GM18520 (cell line): ENCODE results near the gene PPM1E.
"Not testable (repeated sequence)": the region's sequence is repeated elsewhere in the genome, so short reads cannot be mapped to it uniquely, and the experiment has no call there.

Experiments
- ATAC-seq: cut with Tn5 transposase; IDR thresholded peaks from one replicate; pipeline ENCODE4 v1.9.1; 2021; ENCODE audit not compliant: unreplicated experiment

PPM1E gene

DNA sequence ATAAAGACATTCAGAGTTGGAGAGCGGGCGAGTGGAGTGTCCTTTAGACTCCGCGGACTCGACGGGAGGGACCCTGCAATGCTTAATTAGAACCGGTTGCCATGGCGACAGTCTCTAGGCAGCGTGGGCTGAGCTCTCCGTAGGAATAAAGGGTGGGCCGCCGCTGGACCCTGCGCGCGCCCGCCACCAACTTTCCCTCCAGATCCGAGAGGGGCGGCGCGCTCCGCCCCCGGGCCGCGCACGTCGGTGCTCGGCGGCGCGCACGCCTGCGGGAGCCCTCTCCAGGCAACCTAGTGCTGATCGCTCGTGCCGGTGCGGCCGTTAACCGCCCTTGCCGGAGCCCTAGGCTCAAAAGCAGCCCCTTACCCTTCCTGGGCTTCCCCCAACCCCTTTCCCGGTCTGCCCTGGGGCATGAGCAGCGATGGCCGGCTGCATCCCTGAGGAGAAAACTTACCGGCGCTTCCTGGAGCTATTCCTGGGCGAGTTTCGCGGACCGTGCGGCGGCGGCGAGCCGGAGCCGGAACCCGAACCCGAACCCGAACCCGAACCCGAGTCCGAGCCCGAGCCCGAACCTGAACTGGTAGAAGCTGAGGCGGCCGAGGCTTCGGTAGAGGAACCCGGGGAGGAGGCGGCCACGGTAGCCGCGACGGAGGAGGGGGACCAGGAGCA, at the start of gene PPM1E:
Gene PPM1E (plus strand): TSS at position 278 of the 669 bp plus-strand sequence.
- ATAC-seq, result no peak

DNA sequence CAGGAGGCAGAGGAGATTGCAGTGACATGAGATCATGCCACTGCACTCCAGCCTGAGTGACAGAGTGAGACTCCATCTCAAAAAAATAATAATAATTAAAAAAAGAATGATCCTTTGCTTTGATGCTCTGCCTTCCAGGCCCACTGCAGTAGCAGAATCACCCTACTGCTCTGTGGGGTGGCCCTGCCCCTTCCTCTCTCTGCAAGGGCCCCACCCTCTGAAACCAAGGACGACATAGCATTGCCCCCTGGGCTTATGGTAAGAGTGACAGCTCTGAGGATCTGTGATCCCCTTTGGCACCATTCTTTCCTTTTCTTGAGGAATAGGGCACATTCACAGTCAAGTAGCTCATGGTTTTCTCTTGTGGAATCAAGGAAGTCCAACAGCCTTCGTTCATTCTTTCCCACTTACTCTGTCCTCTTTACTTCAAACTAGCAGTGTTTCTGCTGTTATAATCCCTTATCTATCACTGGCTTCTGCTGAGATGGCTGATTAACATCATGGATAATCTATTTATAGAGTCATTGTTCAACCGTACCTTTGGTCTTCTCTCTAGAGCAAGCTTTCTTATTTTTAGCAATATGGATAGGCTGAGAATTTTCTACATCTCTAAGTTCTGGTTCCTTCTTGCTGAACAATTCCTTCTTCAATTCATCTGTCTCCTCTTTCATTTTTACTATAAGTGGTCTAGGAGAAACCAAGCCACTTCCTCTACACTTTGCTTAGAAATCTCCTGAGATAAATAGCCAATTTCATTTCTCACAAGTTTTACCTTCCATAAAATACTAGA, 49.1 kb upstream of the PPM1E start:
- no peak for ATAC-seq

DNA sequence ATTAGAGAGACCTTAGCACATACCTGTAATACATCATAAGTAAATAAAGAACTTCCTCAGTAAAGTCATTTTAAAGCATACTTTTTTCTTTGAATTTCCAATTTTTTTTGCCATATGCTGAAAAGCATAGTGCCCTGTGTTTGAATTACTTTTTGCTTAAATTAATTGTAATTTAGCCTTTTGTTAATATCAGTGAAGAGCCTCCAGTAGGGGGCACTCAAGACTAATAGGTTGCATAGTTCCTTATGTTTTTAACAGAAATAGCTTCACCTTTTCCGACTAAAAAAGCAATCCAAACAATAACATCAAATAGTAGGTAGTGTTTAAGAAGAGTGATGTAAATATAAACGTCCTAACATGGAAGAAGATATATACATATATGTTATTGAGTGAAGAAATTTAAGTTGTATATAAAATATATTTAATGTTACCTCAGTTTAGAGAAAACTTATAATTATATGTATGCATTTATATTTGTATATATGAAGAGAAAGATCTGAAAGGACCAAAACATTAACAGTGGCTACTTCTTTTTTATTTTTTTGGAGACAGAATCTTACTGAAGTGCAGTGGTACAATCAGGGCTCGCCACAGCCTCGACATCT, 44.6 kb upstream of the PPM1E start:
- ATAC-seq, result no peak

DNA sequence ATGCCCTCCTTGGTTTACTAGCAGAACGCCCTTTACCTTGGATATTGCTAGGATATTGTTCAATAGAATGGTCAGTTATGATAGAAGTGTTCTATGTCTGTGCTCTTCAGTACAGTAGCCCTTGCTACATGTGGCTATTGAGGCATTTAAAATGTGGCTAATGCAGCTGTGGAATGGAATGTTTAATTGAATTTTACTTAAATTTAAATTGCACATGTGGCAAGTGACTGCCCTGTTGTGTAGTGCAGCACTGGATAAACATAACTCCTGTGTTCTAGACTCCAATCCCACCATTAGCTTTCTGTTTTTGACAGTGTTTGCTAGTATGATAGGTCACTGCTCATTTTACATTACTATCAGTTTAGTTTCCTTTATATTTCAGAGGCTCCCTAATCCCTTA, 33.4 kb upstream of the PPM1E start:
- ATAC-seq, result no peak

DNA sequence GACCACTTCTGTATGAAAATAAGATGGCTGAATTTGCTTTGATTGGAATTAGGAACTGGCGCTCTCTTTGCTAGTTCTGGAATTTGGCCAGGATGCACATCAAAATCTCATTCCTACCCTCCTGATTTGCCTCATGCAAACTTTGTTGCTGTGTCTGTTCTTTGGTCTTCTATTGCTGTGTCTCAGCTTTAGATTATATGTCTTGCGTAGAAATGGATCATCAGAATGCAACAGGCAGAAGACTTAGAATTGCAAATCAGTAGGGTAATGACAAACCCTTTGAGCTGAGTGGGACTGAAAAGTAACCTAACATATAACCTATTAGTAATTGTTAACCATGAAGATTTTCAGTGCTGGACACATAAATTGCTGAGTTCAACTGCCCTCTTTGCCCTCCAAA, 33.0 kb upstream of the PPM1E start:
- ATAC-seq, result no peak

DNA sequence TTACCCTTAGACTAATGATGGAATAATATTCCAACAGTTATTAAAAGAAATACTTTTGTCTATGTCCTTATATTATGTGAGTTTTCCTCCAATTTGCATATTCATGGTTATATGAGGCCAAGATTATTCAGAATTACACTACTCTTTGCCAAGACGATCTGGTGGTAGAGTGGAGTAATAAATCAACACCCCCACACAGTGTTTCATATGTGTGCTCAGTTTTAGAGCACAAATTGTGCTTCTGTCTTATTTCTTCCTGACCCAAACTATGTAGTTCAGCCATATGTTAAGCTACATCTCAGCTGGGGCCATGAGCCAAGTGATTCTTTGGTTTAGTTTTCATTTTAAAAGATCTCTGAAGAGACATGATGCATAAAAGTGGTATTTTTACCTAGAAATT, 26.9 kb upstream of the PPM1E start:
- ATAC-seq, result no peak

DNA sequence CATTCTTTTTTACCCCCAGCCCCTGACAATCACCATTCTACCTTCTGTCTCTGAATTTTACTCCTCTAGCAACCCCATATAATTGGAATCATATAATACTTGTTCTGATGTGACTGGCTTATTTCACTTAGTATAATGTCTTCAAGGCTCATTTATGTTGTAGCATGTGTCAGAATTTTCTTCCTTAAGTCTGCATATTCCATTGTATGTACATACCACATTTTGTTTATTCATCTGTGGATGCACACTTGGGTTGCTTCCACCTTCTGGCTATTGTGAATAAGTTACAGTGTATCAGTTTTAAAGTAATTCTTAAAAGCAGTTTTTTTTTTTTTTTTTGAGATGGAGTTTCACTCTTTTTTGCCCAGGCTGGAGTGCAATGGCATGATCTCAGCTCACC, 24.7 kb upstream of the PPM1E start:
- ATAC-seq, result no peak

DNA sequence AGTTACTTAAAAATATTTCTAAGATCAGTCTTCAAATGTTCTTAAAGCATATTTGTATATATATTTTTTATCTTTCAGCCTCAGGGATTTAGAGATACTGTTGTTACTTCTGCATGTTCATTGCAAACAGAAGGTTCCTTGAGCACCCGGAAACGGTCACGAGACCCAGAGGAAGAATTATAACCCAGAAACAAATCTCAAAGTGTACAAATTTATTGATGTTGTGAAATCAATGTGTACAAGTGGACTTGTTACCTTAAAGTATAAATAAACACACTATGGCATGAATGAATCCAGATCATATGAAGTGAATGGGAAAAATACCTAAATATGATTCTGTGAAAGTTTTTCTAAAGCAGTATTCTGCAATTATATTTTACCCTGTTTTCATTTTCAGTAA, 21.6 kb upstream of the PPM1E start:
- ATAC-seq, result no peak

DNA sequence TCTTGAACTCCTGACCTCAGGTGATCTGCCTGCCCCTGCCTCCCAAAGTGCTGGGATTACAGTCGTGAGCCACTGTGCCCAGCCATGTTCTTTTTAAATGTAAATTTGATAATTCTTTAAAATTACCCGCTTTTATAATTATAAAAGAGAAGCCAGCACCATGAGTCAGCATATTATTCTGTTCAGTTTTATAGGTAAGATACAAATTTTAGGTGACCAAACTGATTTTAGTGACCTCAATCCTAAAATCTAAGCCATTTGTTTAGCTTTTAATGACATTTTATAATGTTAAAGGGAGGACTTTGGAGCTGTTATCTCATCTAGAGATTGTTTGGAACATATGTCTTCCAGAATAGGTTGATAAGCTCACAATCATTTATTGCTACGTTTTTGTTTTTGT, 20.8 kb upstream of the PPM1E start:
- ATAC-seq, result no peak

DNA sequence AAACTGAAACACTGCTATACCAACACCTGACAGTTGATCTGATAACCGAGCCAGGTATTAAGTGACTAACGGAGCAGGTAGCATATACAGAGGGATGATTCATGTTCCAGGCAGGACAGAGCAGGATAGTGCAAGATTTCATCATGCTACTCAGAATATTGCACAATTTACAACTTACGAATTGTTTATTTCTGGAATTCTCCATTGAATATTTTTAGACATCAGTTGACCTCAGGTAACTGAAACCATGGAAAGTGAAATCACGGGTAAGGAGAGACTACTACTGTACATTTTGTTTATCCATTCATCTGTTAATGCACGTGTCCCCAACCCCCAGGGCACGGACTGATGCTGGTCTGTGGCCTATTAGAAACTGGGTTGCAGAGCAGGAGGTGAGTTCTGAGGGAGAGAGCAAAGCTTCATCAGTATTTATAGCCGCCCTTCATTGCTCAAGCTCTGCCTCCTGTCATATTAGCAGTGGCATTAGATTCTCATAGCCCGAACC, 14.5 kb upstream of the PPM1E start:
- no peak for ATAC-seq

DNA sequence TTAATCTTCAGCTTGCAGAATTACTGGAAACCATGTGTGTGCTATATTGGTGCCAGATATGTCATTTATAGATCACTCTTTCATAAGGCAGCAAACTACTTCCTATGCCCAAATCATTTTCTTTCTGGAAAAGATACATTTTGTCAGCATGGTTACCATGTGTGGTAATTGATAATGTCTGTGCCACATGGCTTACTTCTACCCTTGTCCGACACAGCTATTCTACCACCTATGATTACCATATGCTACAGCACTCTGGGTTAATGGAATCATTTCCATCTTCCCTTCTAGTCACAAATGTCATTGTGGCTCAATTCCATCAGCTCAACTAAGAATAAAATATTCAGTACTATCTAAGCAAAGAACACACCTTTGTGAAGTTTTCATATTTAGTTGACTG, 8.0 kb upstream of the PPM1E start:
- ATAC-seq, result no peak

DNA sequence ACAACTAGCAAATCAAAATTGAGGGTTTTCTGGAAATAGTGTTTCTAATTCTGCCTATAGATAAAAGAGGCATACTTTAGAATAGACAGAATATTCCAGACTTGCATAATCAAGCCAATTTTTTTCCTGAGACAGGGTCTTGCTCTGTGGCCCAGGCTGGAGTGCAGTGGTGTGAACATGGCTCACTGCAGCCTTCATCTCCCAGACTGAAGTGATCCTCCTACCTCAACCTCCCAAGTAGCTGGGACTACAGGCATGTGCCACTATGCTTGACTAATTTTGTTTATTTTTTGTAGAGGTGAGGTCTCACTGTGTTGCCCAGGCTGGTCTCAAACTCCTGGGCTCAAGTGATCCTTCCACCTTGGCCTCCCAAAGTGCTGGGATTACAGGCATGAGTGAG, 6.0 kb upstream of the PPM1E start:
- not testable (repeated sequence) for ATAC-seq

DNA sequence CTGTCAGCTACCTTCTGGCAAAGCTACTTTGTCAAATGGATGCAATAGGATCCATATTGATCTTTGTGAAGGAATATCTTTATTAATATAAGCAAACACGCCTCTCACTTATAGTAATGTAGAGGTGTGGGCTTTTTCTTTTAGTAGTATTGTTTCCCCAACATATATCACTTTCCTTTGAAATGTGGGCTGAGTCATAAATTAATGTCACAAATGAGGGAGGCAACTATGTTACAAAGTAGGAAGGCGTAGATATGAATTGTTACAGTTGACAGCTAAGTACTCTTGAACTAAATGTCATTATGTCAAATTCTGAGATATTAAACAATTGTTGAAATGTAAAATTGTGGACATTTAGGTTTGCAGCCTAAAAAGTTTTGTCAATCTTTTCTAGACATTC, 2.6 kb upstream of the PPM1E start:
- no peak for ATAC-seq

DNA sequence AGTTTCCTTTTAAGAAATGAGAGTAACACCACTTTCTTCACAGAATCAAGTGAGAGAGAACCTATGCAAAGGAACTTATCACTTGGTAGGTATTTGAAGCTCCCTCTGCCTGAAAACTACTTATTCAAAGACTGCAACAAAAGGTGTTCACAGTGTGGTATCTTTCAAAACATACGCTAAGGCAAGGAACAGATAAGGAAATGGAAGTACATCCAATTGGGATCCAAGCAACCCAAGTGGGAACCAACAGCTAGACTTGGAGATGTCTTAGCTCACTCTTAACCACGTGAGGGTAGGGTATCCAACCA, 431 bp upstream of the PPM1E start:
- ATAC-seq, result no peak

DNA sequence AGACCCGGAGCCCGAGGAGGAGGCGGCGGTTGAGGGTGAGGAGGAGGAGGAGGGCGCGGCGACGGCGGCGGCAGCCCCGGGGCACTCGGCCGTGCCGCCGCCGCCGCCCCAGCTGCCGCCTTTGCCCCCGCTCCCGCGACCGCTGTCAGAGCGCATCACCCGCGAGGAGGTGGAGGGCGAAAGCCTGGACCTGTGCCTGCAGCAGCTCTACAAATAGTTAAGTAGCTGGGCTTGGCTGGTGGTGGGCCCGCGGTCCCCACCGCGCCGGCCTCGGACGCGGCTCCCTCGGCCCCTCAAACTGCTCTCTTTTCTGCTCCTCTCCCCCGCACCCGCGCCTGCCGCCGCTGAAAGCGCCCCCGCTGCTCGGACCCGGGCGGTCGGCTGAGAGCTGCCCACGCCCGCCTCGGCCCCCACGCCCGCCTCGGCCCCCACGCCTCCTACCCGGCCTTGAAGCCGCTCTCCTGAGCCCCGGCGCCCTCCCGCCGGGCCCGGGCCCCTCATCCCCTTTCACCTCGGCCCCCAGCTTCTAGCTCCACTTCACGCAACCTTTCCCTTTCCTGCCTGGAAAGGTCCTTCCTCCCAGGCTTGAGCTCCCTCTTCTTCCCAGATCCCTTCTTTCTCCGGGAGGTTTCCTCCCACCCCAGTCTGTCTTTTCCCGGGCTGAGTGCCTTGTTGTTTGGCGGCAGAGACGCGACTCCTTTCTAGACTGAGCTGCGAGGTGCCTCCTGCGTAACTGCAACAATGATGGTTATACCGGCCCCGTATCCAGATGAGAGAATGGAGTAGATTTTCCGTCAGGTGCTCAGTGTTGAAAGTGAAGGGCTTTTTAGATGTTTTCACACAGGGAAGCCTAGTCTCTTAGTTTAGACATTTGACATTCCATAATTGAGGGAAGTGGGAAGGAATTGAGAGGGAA, 850 bp downstream of the PPM1E start:
- ATAC-seq, result no peak

DNA sequence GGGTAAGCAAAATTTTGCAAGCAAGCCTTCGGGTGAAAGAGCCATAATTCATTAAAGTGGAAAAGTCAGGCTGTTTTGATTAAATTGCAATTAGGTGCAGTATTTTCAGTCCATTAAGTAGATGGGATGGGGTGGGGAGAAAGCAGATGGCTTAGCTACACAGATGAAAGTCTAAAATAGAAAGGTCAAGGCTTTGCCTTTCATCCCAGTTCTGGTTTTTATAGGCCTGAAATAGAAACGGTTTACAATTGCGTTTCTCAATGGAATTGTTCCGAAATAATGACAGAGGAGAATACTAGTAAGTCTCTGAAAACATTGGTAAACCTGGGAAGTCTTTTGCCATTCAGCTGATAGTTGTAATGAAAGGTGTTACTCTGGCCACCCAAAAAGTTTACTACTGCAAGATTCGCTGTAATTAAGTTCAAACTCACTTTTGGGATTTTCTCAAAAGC, 1.5 kb downstream of the PPM1E start:
- ATAC-seq, result no peak

DNA sequence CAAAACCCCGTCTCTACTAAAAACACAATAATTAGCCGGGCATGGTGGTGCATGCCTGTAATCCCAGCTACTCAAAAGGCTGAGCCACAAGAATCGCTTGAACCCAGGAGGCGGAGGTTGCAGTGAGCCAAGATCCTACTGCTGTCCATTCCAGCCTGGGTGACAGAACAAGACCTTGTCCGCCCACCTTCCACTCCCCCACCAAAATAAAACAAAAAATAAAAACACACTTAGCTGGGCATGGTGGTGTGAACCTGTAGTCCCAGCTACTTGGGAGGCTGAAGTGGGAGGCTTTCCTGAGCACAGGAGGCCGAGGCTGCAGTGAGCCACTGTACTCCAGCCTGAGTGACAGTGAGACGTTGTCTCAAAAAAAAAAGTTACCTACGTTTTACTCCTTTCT, 3.2 kb downstream of the PPM1E start:
- ATAC-seq, result no peak

DNA sequence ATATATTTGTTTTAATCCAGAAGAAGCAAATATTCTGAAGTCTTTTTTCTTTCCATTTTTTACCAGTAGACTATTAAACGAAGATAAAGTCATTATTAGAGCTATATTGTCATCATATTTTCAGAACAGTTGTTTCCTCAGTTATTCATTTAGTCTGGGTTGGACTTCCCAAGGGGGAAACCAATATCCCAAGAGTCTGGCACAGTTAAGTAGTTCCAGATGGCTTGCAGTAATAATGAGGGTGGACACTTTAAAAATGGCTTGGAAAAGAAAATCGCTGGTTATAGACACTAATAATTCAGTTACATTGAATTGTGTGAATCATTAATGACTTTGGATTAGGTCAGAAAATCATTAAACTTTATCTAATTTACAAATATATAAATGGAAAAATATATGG, 3.9 kb downstream of the PPM1E start:
- ATAC-seq, result no peak

DNA sequence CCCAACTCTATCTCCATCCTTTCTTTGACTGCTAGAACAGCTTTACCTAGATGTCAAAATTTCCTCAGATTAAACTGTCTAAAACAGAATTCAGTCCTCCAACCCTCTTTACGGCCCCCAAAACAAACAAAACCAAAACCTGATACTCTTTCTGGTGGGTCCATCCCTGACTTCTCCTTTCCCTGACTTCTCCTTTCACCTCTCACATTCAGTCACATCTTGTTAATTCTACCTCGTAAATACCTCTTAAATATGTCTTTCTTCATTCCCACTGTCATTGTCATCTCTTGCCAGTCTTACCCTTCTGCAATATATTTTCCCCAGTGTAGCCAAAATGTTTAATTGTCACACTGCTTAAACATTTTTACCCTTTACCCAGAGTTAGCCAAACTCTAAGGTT, 4.6 kb downstream of the PPM1E start:
- no peak for ATAC-seq

DNA sequence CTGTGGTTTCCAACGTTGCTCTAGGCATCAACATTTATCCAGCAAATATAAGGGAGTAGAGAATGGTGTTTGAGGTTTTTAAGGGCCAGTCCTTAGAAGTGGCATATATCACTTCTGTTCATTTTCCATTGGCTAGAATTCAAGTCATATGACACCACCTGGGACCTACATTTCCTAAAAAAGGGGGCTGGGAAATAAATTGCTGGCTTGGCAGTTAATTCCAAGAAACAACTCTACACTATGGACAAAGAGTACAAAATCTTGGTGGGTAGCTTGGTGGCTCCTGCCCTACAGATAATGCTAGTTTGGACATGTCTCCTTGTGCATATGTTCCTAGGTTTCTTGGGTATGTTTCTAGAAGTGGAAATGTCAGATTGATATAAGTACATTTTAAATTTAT, 7.6 kb downstream of the PPM1E start:
- no peak for ATAC-seq

DNA sequence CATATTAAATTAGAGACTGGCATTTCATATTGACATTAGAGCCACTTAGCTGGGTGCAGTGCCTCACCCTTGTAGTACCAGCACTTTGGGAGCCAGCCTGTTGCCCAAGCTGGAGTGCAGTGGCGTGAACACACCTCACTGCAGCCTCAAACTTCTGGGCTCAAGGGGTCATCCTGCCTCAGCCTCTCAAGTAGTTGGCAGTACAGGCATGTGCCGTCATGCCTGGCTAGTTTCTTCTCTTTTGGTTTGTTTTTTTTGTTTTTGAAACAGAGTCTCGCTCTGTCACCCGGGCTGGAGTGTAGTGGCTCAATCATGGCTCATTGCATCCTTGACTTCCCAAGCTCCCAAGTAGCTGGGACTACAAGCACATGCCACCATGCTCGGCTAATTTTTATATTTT, 8.7 kb downstream of the PPM1E start:
- no peak for ATAC-seq
